ENCODE measurements around the gene STX2. TPM values are rescaled to one million over a fixed set of nuclear protein-coding genes. Genes with fewer than 3 reads are reported as not detected.
A peak's percentile ranks its signal among the peaks of the same experiment; 100 is the strongest.
"Not testable (repeated sequence)": the region's sequence is repeated elsewhere in the genome, so short reads cannot be mapped to it uniquely, and the experiment has no call there.

The STX2 gene
- total RNA-seq, 2 donors from 2014 or later, result 18.2 to 20.2 TPM

DNA sequence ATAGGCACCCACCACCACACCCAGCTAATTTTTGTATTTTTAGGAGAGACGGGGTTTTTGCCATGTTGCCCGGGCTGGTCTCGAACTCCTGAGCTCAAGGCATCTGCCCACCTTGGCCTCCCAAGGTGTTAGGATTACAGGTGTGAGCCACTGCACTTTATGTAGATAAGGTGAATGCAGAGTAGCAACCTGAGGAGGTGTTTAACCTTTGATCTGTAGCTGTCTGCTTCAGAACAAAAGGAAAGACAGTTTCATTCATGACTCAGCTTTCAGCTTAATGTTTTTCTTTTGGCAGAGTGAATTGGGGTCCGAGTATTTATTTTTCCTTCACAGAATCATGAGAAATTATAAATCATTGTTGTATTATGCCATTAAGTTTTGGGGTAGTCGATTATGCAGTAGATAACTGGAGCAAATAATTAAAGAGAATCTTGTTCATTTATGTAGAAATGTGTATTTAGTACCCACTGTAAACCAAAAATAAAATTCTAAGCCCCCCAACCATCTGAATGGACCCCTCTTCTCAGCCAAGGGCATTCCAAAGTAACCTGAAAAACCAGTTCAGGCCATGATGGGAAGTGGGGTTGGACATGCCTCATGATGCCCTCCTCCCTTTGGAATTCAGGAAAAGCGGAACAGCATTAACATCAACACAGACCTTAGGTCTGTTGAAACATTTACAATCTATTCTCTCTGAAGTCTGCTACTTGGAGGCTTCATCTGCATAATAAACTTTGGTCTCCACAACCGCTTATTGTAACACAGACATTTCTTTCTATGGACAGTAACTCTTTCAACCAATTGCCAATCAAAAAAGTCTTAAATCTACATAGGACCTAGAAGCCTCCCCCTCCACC, 10.7 kb upstream of the STX2 start:
- H3K9ac ChIP-seq (ENCODE audit: extremely low read depth, low read length, poor library complexity, severe bottlenecking), result peak overlapping the region; percentile 42
- Mint-ChIP-seq H3K27me3 (ENCODE audit: insufficient read depth) (peaks cover 4% of the 10 kb centered on the region), H3K27ac (peak overlapping the region; percentile 93), H3K4me3 (peak overlapping the region; percentile 3), H3K4me1 (peaks cover 9% of the 10 kb centered on the region), H3K36me3 (ENCODE audit: low read depth) (no peaks in the 10 kb centered on the region), H3K9me3 (no peaks in the 10 kb centered on the region)
- peaks cover 3% of the 10 kb centered on the region for H3K9me3 ChIP-seq (ENCODE audit: control insufficient read depth, low read length)
- H3K27me3 ChIP-seq (ENCODE audit: control insufficient read depth, insufficient read depth, low read length, poor library complexity, severe bottlenecking), result no peaks in the 10 kb centered on the region
- TF ChIP-seq, protein P1, sequence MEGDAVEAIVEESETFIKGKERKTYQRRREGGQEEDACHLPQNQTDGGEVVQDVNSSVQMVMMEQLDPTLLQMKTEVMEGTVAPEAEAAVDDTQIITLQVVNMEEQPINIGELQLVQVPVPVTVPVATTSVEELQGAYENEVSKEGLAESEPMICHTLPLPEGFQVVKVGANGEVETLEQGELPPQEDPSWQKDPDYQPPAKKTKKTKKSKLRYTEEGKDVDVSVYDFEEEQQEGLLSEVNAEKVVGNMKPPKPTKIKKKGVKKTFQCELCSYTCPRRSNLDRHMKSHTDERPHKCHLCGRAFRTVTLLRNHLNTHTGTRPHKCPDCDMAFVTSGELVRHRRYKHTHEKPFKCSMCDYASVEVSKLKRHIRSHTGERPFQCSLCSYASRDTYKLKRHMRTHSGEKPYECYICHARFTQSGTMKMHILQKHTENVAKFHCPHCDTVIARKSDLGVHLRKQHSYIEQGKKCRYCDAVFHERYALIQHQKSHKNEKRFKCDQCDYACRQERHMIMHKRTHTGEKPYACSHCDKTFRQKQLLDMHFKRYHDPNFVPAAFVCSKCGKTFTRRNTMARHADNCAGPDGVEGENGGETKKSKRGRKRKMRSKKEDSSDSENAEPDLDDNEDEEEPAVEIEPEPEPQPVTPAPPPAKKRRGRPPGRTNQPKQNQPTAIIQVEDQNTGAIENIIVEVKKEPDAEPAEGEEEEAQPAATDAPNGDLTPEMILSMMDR (conservative IDR thresholded peaks at IDR 0.05), result no peak
- H3K27ac ChIP-seq (ENCODE audit: low read depth, low read length), result peak overlapping the region; percentile 36
- H3K36me3 ChIP-seq (ENCODE audit: control insufficient read depth, insufficient read depth, low read length), result no peaks in the 10 kb centered on the region
- H3K4me1 ChIP-seq (ENCODE audit: control insufficient read depth, insufficient read depth, low read length), result no peaks in the 10 kb centered on the region
- 72 to 83% methylated on average over 2 to 6 of the region's 7 CpGs for WGBS, 2 experiments (ENCODE audit: insufficient coverage in 1 of 2, insufficient read length in 1 of 2)
- DNase-seq, result peak; percentile 87
- no peak overlapping the region for H3K4me3 ChIP-seq (ENCODE audit: low read length)

DNA sequence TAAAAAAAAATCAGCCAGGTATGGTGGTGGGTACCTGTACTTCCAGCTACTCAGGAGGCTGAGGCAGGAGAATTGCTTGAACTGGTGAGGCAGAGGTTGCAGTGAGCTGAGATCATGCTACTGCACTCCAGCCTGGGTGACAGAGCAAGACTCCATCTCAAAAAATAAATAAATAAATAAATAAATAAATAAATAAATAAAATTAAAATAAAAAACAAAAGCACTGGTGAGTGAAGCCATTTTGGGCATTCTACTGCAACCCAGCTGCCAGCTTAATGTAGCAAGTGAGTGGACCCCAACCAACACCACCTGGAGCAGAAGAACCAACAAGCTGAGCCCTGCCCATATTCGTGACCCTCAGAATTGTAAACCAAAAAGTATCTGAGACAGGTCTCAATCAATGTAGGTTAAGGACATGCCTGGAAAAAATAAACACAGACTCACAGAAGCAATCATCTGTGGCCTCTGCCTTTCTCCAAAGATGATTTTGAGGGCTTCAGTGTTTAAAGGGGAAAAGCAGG, 9.8 kb upstream of the STX2 start:
- DNase-seq; H3K36me3 Mint-ChIP-seq (ENCODE audit: low read depth); H3K27me3 ChIP-seq (ENCODE audit: control insufficient read depth, insufficient read depth, low read length, poor library complexity, severe bottlenecking); H3K4me1 ChIP-seq (ENCODE audit: control insufficient read depth, insufficient read depth, low read length); H3K27ac Mint-ChIP-seq; H3K9me3 ChIP-seq (ENCODE audit: control insufficient read depth, low read length); H3K27me3 Mint-ChIP-seq (ENCODE audit: insufficient read depth); H3K9me3 Mint-ChIP-seq; H3K36me3 ChIP-seq (ENCODE audit: control insufficient read depth, insufficient read depth, low read length); H3K27ac ChIP-seq (ENCODE audit: low read depth, low read length); H3K4me1 Mint-ChIP-seq; H3K4me3 Mint-ChIP-seq; H3K9ac ChIP-seq (ENCODE audit: extremely low read depth, low read length, poor library complexity, severe bottlenecking); H3K4me3 ChIP-seq (ENCODE audit: low read length): not testable (repeated sequence)
- WGBS, 2 experiments (ENCODE audit: insufficient coverage in 1 of 2, insufficient read length in 1 of 2), result 100% methylated on average over 1 of the region's 1 CpG

DNA sequence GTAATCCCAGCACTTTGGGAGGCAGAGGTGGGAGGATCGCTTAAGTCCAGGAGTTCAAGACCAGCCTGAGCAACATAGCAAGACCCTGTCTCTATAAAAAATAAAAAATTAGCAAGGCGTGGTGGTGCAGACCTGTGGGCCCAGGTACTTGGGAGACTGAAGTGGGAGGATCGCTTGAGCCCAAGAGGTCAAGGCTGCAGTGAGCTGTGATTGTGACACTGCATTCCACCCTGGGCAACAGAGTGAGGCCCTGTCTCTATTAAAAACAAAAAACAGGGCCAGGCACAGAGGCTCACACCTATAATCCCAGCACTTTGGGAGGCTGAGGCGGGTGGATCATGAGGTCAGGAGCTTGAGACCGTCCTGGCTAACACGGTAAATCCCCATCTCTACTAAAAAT, 9.1 kb upstream of the STX2 start:
- not testable (repeated sequence) for H3K9ac ChIP-seq (ENCODE audit: extremely low read depth, low read length, poor library complexity, severe bottlenecking); H3K36me3 ChIP-seq (ENCODE audit: control insufficient read depth, insufficient read depth, low read length); H3K36me3 Mint-ChIP-seq (ENCODE audit: low read depth); H3K4me3 ChIP-seq (ENCODE audit: low read length); H3K4me1 ChIP-seq (ENCODE audit: control insufficient read depth, insufficient read depth, low read length); H3K4me1 Mint-ChIP-seq; H3K9me3 ChIP-seq (ENCODE audit: control insufficient read depth, low read length); H3K4me3 Mint-ChIP-seq; H3K27me3 Mint-ChIP-seq (ENCODE audit: insufficient read depth); H3K27ac ChIP-seq (ENCODE audit: low read depth, low read length); H3K27ac Mint-ChIP-seq; DNase-seq; H3K27me3 ChIP-seq (ENCODE audit: control insufficient read depth, insufficient read depth, low read length, poor library complexity, severe bottlenecking); H3K9me3 Mint-ChIP-seq
- 89 to 100% methylated on average over 2 to 6 of the region's 6 CpGs for WGBS, 2 experiments (ENCODE audit: insufficient coverage in 1 of 2, insufficient read length in 1 of 2)

DNA sequence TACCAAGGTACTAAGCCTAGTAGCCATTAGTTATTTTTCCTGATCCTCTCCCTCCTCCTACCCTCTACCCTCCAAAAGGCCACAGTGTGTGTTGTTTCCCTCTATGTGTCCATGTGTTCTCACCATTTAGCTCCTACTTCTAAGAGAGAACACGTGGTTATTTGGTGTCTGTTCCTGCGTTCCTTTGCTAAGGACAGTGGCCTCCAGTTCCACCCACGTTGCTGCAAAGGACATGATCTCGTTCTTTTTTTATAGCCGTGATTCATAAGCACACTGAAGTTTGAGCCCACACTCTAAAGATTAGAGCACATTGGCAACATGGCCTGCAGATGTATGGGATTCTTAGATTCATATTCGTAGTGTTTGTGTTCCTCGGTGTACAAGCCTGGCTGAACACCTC, 8.1 kb upstream of the STX2 start:
- H3K27ac Mint-ChIP-seq, result no peak overlapping the region
- H3K36me3 ChIP-seq (ENCODE audit: control insufficient read depth, insufficient read depth, low read length), result no peaks in the 10 kb centered on the region
- TF ChIP-seq, protein P1 (conservative IDR thresholded peaks at IDR 0.05), result no peak
- H3K27ac ChIP-seq (ENCODE audit: low read depth, low read length), result no peak overlapping the region
- no peaks in the 10 kb centered on the region for H3K36me3 Mint-ChIP-seq (ENCODE audit: low read depth)
- DNase-seq, result no peak
- H3K27me3 ChIP-seq (ENCODE audit: control insufficient read depth, insufficient read depth, low read length, poor library complexity, severe bottlenecking), result no peaks in the 10 kb centered on the region
- no peak overlapping the region for H3K9ac ChIP-seq (ENCODE audit: extremely low read depth, low read length, poor library complexity, severe bottlenecking)
- no peaks in the 10 kb centered on the region for H3K4me1 ChIP-seq (ENCODE audit: control insufficient read depth, insufficient read depth, low read length)
- peaks cover 9% of the 10 kb centered on the region for H3K4me1 Mint-ChIP-seq
- peaks cover 7% of the 10 kb centered on the region for H3K9me3 Mint-ChIP-seq
- H3K4me3 Mint-ChIP-seq, result no peak overlapping the region
- peaks cover 2% of the 10 kb centered on the region for H3K27me3 Mint-ChIP-seq (ENCODE audit: insufficient read depth)
- no peak overlapping the region for H3K4me3 ChIP-seq (ENCODE audit: low read length)
- WGBS, 2 experiments (ENCODE audit: insufficient coverage in 1 of 2, insufficient read length in 1 of 2), result 91 to 93% methylated on average over 6 to 7 of the region's 7 CpGs
- peaks cover 3% of the 10 kb centered on the region for H3K9me3 ChIP-seq (ENCODE audit: control insufficient read depth, low read length)

Measured in endodermal cell (in vitro differentiated cells).